ENCODE data around the gene PES1. TPM values are rescaled to one million over a fixed set of nuclear protein-coding genes. Genes with fewer than 3 reads are reported as not detected.
"Not testable (repeated sequence)": the region's sequence is repeated elsewhere in the genome, so short reads cannot be mapped to it uniquely, and the experiment has no call there.

PES1 gene
- total RNA-seq, 1 experiment from 2014 or later, result 145 TPM

DNA sequence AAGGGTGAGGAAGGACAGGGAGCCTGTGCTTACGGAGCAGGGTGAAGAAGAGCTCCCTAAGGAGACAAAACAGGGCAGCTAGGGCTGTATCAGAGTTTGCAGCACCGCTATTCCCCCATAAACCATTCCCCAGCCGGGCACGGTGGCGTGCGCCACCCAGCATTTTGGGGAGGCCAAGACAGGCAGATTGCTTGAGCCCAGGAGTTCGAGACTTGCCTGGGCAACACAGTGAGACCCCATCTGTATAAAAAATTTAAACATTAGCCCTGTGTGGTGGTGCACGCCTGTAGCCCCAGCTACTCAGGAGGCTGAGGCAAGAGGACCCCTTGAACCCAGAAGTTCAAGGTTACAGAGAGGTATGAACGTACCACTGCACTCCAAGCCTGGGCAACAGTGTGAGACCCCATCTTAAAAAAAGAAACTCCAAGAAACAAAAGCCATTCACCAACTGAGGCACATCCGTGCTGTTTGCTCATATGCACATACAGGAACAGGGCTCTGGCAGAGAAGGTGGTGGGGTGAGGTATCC lies 22.0 kb downstream of the PES1 start:
- Mint-ChIP-seq H3K36me3 (ENCODE audit: insufficient read depth, unreplicated experiment) (peaks cover 7% of the 10 kb centered on the region), H3K9me3 (ENCODE audit: unreplicated experiment) (no peaks in the 10 kb centered on the region), H3K4me3 (ENCODE audit: unreplicated experiment) (no peak overlapping the region), H3K27ac (ENCODE audit: low read depth, unreplicated experiment) (no peak overlapping the region), H3K4me1 (ENCODE audit: insufficient read depth, unreplicated experiment) (peaks cover 5% of the 10 kb centered on the region), H3K27me3 (ENCODE audit: insufficient read depth, unreplicated experiment) (peaks cover 23% of the 10 kb centered on the region)
- ChIA-PET CTCF (no interaction called here), POLR2A (no interaction called here)
- TF ChIP-seq, protein P1, sequence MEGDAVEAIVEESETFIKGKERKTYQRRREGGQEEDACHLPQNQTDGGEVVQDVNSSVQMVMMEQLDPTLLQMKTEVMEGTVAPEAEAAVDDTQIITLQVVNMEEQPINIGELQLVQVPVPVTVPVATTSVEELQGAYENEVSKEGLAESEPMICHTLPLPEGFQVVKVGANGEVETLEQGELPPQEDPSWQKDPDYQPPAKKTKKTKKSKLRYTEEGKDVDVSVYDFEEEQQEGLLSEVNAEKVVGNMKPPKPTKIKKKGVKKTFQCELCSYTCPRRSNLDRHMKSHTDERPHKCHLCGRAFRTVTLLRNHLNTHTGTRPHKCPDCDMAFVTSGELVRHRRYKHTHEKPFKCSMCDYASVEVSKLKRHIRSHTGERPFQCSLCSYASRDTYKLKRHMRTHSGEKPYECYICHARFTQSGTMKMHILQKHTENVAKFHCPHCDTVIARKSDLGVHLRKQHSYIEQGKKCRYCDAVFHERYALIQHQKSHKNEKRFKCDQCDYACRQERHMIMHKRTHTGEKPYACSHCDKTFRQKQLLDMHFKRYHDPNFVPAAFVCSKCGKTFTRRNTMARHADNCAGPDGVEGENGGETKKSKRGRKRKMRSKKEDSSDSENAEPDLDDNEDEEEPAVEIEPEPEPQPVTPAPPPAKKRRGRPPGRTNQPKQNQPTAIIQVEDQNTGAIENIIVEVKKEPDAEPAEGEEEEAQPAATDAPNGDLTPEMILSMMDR (IDR thresholded peaks at IDR 0.05; ENCODE audit: unreplicated experiment), result no peak
- intact Hi-C loops (cut with micrococcal nuclease), result no loop called here
- no TSS peak for BruUV-seq (replicated peaks)
- no peak for DNase-seq (ENCODE audit: unreplicated experiment)

DNA sequence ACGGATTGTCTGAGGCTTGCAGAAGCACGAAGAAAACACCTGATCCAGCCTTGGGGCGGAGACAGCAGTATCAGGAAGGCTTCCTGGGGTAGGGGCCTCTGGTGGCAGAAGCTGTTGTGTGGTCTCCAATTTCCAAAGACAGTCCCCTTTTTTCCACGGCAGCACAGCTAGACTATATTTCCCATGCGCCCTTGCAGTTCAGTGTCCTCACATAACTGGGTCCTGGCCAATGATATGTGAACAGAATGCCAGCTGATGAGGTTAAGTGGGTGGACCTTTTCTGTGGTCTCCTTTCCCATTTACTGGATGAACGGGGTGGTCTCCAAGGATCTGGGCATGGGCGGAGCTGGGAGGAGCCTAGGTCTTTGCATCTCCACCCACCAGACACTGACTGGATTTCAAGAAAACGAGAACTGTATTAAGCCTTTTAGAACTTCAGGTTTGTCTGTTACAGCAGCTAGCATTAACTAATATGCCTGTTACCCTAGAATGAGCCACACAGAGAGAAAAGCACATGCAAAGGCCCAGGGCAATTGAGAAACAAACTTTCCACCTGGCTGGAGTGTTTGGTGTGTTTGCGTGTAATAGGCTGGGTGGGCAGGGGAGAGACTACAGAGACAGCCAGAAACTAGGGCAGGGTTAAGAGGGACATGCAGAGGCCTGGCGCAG lies 23.4 kb downstream of the PES1 start:
- Mint-ChIP-seq H3K27me3 (ENCODE audit: insufficient read depth, unreplicated experiment) (peaks cover 23% of the 10 kb centered on the region), H3K4me1 (ENCODE audit: insufficient read depth, unreplicated experiment) (no peaks in the 10 kb centered on the region), H3K27ac (ENCODE audit: low read depth, unreplicated experiment) (no peak overlapping the region), H3K4me3 (ENCODE audit: unreplicated experiment) (no peak overlapping the region), H3K9me3 (ENCODE audit: unreplicated experiment) (no peaks in the 10 kb centered on the region), H3K36me3 (ENCODE audit: insufficient read depth, unreplicated experiment) (peaks cover under 1% of the 10 kb centered on the region)
- CTCF ChIA-PET, result interaction anchor here (0.7 kb wide), 1 partner anchor 44 kb away, joined by 4 read pairs; no protein-coding TSS in a partner anchor
- intact Hi-C loops (cut with micrococcal nuclease), result no loop called here
- DNase-seq (ENCODE audit: unreplicated experiment), result no peak
- BruUV-seq (replicated peaks), result no TSS peak
- POLR2A ChIA-PET, result no interaction called here
- TF ChIP-seq, protein P1 (IDR thresholded peaks at IDR 0.05; ENCODE audit: unreplicated experiment), result no peak

DNA sequence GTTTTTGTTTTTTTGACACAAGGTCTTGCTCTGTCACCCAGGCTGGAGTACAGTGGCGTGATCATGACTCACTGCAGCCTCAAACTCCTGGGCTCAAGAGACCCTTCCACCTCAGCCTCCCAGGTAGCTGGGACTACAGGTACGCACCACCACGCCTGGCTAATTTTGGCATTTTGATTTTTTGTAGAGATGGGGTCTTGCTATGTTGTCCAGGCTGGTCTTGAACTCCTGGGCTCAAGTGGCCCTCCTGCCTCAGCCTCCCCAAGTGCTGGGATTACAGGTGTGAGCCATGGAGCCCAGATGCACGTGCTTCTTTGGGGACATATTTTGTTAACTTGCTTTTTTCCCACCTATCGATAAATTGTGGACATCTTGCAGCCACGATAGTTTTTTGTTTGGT lies 24.4 kb downstream of the PES1 start:
- BruUV-seq (replicated peaks); H3K9me3 Mint-ChIP-seq (ENCODE audit: unreplicated experiment); H3K4me1 Mint-ChIP-seq (ENCODE audit: insufficient read depth, unreplicated experiment); H3K36me3 Mint-ChIP-seq (ENCODE audit: insufficient read depth, unreplicated experiment); intact Hi-C loops (cut with micrococcal nuclease); H3K4me3 Mint-ChIP-seq (ENCODE audit: unreplicated experiment); H3K27ac Mint-ChIP-seq (ENCODE audit: low read depth, unreplicated experiment); DNase-seq (ENCODE audit: unreplicated experiment); CTCF ChIA-PET; POLR2A ChIA-PET: not testable (repeated sequence)
- H3K27me3 Mint-ChIP-seq (ENCODE audit: insufficient read depth, unreplicated experiment), result peaks cover 23% of the 10 kb centered on the region

DNA sequence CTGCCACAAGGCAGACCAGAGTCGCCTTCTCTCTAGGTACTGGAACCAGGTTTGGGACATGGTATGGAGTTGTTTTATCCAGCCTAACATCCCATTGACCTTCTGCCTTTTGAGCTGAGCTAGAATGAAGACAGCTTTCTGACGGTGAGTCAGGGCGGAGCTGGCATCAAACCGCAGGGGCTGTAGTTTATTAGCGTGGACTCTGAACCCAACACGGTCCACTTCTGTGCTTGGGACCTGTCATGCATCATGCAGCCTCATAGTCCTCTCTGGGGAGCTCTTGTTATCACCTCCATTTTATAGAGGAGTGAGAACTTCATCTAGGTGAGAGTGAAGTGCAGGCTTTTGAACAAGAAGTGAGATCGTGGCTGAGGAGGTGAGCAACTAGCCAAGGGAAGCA lies 25.6 kb downstream of the PES1 start:
- TF ChIP-seq, protein P1 (IDR thresholded peaks at IDR 0.05; ENCODE audit: unreplicated experiment), result no peak
- peaks cover 23% of the 10 kb centered on the region for H3K27me3 Mint-ChIP-seq (ENCODE audit: insufficient read depth, unreplicated experiment)
- CTCF ChIA-PET, result no interaction called here
- H3K9me3 Mint-ChIP-seq (ENCODE audit: unreplicated experiment), result no peaks in the 10 kb centered on the region
- H3K27ac Mint-ChIP-seq (ENCODE audit: low read depth, unreplicated experiment), result no peak overlapping the region
- no peak overlapping the region for H3K4me3 Mint-ChIP-seq (ENCODE audit: unreplicated experiment)
- BruUV-seq (replicated peaks), result no TSS peak
- intact Hi-C loops (cut with micrococcal nuclease), result no loop called here
- no peak for DNase-seq (ENCODE audit: unreplicated experiment)
- peaks cover 5% of the 10 kb centered on the region for H3K4me1 Mint-ChIP-seq (ENCODE audit: insufficient read depth, unreplicated experiment)
- H3K36me3 Mint-ChIP-seq (ENCODE audit: insufficient read depth, unreplicated experiment), result no peaks in the 10 kb centered on the region
- POLR2A ChIA-PET, result interaction anchor here (1.0 to 1.2 kb wide), 2 partner anchors 25 to 33 kb away, joined by 3 read pairs; partner anchors contain the start of gene PES1

All from MCF 10A (cell line).